OCI-M2 (cell line): ENCODE data around the gene BCL11A.

Source experiments
- DNase-seq: peaks from one replicate; lab custom pipeline; 2025; ENCODE audit not compliant: unreplicated experiment; lab: John Stamatoyannopoulos, UW

BCL11A gene

GRCh38 chr2:60469536-60470317 lies 83.7 kb downstream of the BCL11A start:
- no peak for DNase-seq

- no peak for DNase-seq
These were observed 84.9 kb downstream of the BCL11A start for GRCh38 chr2:60468382-60469085.

- DNase-seq: no peak
These were observed 87.2 kb downstream of the BCL11A start for GRCh38 chr2:60466161-60466702.

GRCh38 chr2:60465736-60466135 lies 87.7 kb downstream of the BCL11A start:
- no peak for DNase-seq

DNA sequence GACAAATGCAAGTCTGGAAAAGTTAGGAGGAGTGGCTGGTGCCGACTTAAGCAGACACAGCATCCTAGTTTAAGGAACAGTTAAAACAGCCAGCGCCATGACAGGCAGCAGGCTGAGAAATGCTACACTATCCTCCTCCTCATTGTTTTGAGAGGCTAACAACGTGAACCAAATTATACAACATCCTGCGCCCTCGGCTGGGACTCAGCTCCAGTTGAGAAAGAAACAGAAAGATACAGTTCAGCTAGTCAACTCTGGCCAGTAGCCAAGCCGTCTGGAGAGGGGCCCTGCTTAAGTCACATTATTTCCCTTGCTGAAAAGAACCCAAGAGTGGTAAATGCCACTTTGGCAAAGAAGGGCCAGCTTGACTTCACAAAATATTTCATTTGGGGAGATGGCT lies 90.2 kb downstream of the BCL11A start:
- no peak for DNase-seq

GRCh38 chr2:60461421-60462108 lies 91.9 kb downstream of the BCL11A start:
- DNase-seq: no peak

- DNase-seq: no peak
These were observed 92.7 kb downstream of the BCL11A start for GRCh38 chr2:60460577-60461420.

- DNase-seq: no peak
These were observed 93.6 kb downstream of the BCL11A start for GRCh38 chr2:60459851-60460250.

- no peak for DNase-seq
These were observed 97.2 kb downstream of the BCL11A start for GRCh38 chr2:60456115-60456770.

DNA sequence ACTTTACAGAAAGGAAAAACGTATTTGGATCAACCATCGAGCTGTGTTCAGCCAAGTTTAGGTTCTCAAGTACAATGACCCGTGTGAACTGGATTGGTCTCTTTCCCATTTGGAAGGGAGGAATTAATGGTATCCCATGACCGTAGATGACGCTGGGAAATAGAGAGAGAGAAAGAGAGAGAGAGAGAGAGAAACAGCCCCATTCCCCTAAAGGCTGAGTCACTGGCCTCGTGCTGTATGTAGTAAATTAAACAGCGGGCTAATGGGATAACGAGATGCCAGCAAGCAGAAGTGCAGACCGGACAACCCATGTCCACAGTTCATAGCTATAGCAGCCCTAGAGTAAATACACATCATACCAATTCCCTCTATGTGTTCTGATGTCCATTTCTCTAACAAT lies 99.6 kb downstream of the BCL11A start:
- no peak for DNase-seq

DNA sequence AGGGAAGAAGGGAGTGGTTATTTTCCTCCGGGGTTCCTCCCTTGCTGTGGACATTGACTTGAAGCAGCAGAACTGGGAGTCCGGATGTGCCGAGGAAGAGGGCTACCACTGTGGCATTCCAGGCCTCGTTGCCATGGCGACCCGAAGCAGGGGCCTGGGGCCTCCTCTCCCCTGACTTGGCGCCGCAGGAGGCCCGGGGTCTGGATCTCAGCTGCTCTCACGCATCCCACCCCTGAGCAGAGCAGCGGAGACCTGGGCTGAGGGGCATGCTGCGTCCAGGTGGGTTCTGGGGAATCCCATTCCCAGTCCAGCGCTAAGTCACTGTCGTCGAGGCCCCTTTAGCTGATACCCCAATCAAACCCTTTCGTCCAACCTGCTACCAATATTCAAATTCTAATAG lies 100.2 kb downstream of the BCL11A start:
- DNase-seq: no peak

DNA sequence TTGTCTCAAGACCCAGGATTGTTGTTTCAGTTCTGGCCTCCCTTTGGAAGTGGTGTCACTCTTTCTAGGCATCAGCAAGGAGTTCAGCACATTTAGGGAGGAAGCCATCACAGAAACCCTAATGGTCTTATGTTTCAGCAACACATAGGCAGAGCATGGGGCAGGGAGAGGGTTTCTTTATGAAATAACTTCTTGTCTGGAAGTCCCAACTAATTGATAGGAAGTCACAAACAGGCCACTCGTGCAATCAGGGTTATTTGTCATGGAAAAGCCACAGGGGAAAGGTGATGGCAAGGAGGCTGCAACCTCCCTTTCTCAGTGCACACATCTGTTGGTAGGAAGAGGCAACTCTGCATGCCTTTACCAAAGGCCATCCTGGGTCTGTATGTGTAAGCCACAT lies 103.0 kb downstream of the BCL11A start:
- no peak for DNase-seq

DNA sequence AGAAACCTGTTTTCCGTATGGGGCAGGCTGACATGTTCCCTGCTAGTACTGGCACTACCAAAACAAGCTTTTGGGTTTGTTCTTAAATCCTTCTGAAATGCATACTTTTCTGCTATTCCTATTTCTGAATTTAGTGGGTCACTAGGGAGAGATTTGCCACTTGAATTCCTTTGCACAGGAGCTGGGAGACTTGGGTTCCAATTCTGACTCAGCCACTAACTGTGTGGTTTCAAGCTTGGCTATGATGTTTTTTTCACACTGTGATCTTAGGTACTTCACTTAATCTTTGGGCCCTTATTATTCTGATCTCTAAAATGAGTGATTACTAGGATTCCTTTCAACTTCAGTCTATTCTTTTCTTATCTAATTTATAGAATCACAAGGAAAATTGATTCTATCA lies 105.5 kb downstream of the BCL11A start:
- DNase-seq: no peak

GRCh38 chr2:60446413-60447267 lies 106.8 kb downstream of the BCL11A start:
- DNase-seq: no peak

DNA sequence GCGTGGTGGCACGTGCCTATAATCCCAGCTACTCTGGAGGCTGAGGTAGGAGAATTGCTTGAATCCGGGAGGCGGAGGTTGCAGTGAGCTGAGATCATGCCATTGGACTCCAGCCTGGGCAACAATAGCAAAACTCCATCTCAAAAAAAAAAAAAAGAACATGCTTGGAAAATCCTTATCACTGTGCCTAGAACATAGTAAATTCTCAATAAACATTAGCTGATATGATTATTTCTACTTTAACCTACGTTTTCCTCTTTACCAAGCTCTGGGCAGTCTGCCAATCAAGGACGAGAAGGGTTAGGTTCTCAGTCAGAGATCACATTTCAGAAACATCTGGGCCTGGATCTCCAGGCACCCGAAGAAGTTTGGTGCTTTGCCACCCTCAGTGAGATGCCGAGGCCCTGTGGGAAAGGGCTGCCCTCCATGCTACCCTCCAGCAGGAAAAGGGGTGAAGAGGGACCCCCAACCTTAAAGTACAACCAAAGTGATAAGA lies 107.7 kb downstream of the BCL11A start:
- no peak for DNase-seq

- DNase-seq: no peak
These were observed 110.8 kb downstream of the BCL11A start for GRCh38 chr2:60442608-60443007.

DNA sequence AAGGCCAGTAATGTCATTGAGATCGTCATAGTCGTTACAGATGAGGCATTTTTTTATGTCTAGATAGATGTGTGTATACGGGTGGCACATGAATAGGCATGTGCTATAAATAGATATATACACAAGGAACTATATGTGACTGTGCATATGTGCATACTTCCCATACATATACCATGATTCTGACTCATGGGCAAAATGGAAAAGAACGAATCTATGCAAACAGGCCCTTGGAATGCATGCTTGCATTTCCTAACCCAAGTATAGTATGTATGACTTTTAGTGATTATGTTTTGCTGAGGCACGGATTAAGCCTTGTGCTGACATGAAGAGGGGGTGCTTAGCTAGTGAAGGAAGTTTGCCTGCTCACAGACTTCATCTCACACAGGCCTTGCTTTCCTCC lies 111.7 kb downstream of the BCL11A start:
- no peak for DNase-seq

DNA sequence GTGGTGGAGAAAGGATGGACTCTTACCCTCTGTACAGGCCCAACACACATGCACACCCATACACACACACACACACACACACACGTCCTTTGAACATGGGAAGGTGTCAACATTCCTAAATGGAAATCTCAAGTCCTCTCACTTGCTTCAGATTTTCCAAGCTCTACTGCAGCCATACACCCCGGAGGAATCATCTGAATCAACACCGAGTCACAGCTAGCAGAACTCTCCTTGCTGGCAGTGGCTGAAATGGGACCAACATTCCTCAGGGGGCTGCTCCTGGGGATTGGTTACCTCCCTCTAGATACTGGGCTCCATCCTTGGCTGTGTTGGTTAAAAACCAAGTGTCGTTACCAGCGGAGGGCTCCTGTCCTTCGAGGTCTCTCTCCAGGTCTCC lies 112.7 kb downstream of the BCL11A start:
- DNase-seq: no peak

- no peak for DNase-seq
These were observed 113.2 kb downstream of the BCL11A start for GRCh38 chr2:60440079-60440766.
